ENCODE results near the gene VCX3B.
"Not testable (repeated sequence)": the region's sequence is repeated elsewhere in the genome, so short reads cannot be mapped to it uniquely, and the experiment has no call there.

Gene VCX3B

DNA sequence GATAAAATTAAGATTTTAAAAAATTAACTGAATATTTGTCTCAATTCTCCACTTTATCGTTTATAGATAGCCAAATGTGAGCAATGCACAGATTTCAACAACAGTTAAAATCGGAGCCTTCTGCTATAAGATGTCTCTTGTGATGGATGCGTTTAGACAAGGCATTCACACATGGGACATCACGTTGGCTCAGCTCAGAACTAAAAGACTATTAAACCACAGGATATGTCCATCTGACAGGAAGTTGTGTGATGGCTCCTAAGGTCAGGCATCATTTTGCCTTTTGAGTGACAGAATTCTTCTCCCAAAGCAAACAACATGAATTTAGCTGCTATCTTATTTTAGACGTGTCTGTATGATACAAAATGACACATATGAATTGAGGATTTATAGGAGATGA, 17.3 kb upstream of the VCX3B start:
- H3K4me3 ChIP-seq (ENCODE audit: low read depth, low read length) = no peak overlapping the region
- no peak for DNase-seq (ENCODE audit: low read depth)
- TF ChIP-seq, protein P1, sequence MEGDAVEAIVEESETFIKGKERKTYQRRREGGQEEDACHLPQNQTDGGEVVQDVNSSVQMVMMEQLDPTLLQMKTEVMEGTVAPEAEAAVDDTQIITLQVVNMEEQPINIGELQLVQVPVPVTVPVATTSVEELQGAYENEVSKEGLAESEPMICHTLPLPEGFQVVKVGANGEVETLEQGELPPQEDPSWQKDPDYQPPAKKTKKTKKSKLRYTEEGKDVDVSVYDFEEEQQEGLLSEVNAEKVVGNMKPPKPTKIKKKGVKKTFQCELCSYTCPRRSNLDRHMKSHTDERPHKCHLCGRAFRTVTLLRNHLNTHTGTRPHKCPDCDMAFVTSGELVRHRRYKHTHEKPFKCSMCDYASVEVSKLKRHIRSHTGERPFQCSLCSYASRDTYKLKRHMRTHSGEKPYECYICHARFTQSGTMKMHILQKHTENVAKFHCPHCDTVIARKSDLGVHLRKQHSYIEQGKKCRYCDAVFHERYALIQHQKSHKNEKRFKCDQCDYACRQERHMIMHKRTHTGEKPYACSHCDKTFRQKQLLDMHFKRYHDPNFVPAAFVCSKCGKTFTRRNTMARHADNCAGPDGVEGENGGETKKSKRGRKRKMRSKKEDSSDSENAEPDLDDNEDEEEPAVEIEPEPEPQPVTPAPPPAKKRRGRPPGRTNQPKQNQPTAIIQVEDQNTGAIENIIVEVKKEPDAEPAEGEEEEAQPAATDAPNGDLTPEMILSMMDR (IDR thresholded peaks at IDR 0.05; ENCODE audit: insufficient read depth, low read depth, low read length, missing control alignments) = no peak

DNA sequence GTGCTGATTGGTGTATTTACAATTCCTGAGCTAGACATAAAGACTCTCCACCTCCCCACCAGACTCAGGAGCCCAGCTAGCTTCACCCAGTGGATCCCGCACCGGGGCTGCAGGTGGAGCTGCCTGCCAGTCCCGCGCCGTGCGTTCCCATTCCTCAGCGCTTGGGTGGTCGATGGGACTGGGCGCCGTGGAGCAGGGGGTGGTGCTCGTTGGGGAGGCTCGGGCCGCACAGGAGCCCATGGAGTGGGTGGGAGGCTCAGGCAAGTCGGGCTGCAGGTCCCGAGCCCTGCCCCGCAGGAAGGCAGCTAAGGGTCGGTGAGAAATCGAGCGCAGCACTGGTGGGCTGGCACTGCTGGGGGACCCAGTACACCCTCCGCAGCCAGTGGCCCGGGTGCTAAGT, 12.3 kb upstream of the VCX3B start:
- not testable (repeated sequence) for DNase-seq (ENCODE audit: low read depth)

DNA sequence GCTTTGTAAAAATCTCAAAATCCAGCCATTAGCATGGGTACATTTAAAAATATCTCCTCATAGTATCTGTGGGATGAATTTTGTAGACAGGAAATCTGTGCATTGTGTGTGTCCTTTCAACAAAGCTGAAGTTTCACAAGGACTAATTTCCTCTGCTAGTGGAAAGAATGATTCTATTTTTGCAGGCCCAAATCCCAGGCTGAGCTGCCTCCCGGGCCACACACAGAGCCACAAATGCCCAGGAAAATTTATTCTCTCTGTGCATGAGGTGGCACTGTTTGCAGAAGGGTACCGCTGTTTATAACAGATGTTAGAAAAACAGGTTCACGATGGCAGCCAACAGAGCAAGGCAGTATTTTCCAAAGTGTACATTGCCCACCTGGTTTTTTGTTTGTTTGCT, 11.0 kb upstream of the VCX3B start:
- TF ChIP-seq, protein P1 (IDR thresholded peaks at IDR 0.05; ENCODE audit: insufficient read depth, low read depth, low read length, missing control alignments) = no peak
- DNase-seq (ENCODE audit: low read depth) = no peak
- H3K4me3 ChIP-seq (ENCODE audit: low read depth, low read length) = no peak overlapping the region

More for the DNA sequence above, 12.3 kb upstream of the VCX3B start:
- not testable (repeated sequence) for H3K4me3 ChIP-seq (ENCODE audit: low read depth, low read length)

DNA sequence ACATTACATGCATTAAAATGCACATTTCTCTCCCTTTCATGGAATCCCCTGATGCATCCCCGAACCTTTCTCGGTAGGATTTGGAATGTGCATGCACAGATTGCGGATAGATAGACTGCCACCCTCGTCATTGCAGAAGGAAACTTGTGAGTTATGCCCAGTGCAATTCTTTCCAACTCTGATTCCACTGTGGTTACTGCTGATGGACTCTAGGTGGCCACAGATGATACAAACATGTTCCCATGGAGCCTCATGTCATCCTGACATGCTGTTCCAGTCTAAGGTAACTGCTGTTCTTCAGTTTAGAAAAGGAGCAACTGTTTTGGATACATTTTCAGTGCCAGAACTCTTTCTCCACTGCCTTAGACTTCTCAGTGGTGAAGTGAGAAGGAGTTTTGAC, 9.1 kb upstream of the VCX3B start:
- H3K4me3 ChIP-seq (ENCODE audit: low read depth, low read length) = no peak overlapping the region
- TF ChIP-seq, protein P1 (IDR thresholded peaks at IDR 0.05; ENCODE audit: insufficient read depth, low read depth, low read length, missing control alignments) = no peak
- DNase-seq (ENCODE audit: low read depth) = no peak

DNA sequence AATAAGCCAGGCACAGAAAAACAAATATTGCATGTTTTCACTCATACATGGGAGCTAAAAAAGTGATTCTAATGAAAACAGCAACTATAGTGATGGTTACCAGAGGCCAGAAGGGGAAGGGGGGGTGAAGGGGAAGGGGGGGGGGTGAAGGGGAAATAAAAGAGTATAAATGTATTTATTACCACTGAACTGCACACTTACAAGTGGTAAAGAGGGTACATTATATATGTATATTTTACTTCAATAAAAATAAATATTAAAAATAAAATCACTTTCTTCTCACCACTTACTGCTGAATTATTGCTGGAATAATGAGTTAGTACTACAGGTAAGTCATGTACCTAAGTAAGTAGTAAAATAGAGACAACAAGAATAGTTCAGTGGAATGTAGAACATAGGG, 2.1 kb upstream of the VCX3B start:
- TF ChIP-seq, protein P1 (IDR thresholded peaks at IDR 0.05; ENCODE audit: insufficient read depth, low read depth, low read length, missing control alignments) = no peak
- DNase-seq (ENCODE audit: low read depth) = no peak
- no peak overlapping the region for H3K4me3 ChIP-seq (ENCODE audit: low read depth, low read length)

DNA sequence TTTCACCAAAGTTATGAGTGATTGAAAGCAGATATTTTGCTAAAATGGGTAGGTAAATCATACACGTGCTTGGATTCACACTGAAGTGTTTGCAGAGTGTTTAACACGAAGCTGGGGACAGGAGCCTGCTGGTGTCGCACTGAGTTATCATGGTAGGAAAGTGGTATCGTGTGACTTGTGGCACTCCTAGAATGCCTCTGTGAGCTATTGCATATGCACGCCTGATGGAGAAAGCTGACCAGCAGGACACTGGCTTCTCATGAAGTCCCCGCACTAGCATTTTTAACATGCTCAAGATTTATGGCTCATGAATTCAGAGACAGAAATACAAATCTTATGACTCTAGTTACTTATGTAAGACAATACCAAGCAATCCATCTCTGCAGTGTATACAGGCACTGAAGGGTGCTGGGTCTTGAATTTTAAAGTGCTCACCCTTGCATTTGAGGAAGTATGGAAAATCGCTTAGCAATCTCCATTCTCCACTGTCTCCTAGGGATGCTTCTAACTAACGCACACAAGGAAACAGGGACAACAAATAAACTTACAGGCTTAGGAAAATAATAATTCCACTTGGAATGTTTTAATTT, 19.8 kb downstream of the VCX3B start:
- TF ChIP-seq, protein P1 (IDR thresholded peaks at IDR 0.05; ENCODE audit: insufficient read depth, low read depth, low read length, missing control alignments) = no peak
- no peak for DNase-seq (ENCODE audit: low read depth)
- H3K4me3 ChIP-seq (ENCODE audit: low read depth, low read length) = no peak overlapping the region

DNA sequence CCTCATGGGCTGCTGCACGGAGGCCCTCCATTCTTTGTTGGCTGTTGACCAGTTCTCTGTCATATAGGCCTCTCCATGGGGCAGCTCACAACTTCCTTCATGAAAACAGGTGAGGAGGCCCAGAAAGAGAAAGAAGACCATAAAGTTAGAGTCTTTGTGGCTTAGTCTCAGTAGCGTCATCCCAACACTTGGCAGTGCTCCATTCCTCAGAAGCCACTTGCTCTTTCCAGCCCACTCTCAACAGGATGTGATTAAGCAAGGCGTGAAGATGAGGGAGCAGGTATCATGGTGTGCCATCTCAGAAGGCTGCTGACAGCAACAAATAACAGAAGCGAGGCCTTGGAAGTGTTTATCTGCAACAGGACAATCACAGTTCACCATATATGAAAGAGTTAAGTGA, 30.4 kb downstream of the VCX3B start:
- DNase-seq (ENCODE audit: low read depth); H3K4me3 ChIP-seq (ENCODE audit: low read depth, low read length): not testable (repeated sequence)

DNA sequence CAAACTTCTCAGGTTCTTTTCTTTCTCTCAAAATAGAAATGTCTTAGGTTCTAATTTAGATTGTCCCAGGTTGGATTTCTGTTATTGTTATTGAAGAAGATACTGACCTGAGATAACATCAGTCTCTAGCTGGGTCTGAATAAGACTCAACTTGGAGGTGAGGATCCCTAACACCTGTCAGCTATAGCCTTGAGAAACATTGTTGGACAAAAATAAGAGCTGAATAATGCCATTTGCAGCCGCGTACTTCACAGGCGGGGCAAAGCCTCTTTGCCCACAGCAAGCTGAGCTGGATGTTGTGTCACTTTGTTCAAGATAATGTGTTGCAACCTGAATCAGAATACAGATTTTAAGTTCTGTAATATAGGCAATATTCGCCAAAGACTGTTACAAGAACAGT, 35.6 kb downstream of the VCX3B start:
- TF ChIP-seq, protein P1 (IDR thresholded peaks at IDR 0.05; ENCODE audit: insufficient read depth, low read depth, low read length, missing control alignments) = no peak
- no peak overlapping the region for H3K4me3 ChIP-seq (ENCODE audit: low read depth, low read length)
- DNase-seq (ENCODE audit: low read depth) = no peak

DNA sequence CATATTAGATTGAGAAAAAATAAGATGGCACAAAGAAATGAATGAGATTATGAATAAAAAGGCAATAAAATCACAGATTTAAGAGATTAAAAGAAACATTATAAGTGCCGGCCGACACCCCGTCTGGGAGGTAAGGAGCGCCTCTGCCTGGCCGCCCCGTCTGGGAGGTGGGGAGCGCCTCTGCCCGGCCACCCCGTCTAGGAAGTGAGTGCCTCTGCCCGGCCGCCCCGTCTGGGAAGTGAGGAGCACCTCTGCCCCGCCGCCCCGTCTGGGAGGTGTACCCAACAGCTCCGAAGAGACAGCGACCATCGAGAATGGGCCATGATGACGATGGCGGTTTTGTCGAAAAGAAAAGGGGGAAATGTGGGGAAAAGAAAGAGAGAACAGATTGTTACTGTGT, 37.5 kb downstream of the VCX3B start:
- not testable (repeated sequence) for DNase-seq (ENCODE audit: low read depth); H3K4me3 ChIP-seq (ENCODE audit: low read depth, low read length)

Data from GM12865 (cell line).